ENCODE results near the gene CPE. TPM values are rescaled to one million over a fixed set of nuclear protein-coding genes. Genes with fewer than 3 reads are reported as not detected.

CPE gene
- total and polyA plus RNA-seq, 2 donors (not counting 3 experiments of a cell fraction or from before 2014, with no cell fraction given) = 2.7 to 9.2 TPM

DNA sequence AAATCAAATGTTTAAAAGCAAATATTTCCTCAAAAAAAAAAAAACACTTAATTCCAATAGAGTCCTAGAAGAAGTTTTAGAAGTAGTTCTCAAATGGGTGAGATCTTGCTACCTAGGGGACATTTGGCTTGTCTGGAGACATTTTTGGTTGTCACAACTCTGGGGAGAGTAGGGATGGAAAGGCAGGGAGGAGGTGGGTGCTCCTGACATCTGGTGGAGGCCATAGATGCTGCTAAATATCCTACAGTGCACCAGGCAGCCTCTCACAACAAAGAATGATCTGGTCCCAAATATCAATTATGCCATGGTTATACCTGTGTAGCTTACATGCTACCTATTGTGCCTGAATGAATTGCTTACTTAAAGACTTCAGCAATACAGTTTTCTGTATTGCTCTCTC is 46.8 kb downstream of the CPE start:
- H3K36me3 ChIP-seq (ENCODE audit: control insufficient read depth in 2 of 2, extremely low read depth in 1 of 2, insufficient read depth in 2 of 2, low read length in 2 of 2) = no peaks in the 10 kb centered on the region
- intact Hi-C loops (cut with micrococcal nuclease) = no loop called here
- no peak overlapping the region for H3K27ac ChIP-seq (ENCODE audit: insufficient read depth, low read depth, low read length)
- CTCF ChIA-PET = interaction anchor here (0.7 to 1.8 kb wide), 4 partner anchors 11 to 889 kb away, joined by 3 to 6 read pairs (median 4); no protein-coding TSS in a partner anchor
- no peaks in the 10 kb centered on the region for H3K79me2 ChIP-seq (ENCODE audit: control insufficient read depth, insufficient read depth, low read length)
- dilution Hi-C loops (cut with MboI; ENCODE audit: extremely low pct_ligation_motif_present, low sequenced_read_pairs) = no loop called here
- no peaks in the 10 kb centered on the region for H4K20me1 ChIP-seq (replicated peaks; ENCODE audit: control insufficient read depth, extremely low read depth, insufficient read depth, low read length)
- no TSS peak for BruUV-seq (replicated peaks)
- no peak overlapping the region for H2AFZ ChIP-seq (ENCODE audit: low read depth, low read length)
- POLR2A ChIA-PET = no interaction called here
- FAIRE-seq = no peak
- no peaks in the 10 kb centered on the region for H3K27me3 ChIP-seq (ENCODE audit: control insufficient read depth in 2 of 2, insufficient read depth in 2 of 2, low read length in 2 of 2)
- H3K9me3 ChIP-seq (replicated peaks; ENCODE audit: control insufficient read depth, insufficient read depth, low read length) = no peaks in the 10 kb centered on the region
- H3K4me2 ChIP-seq (ENCODE audit: insufficient read depth, low read length) = no peak overlapping the region
- H3K9ac ChIP-seq (replicated peaks; ENCODE audit: extremely low read depth, insufficient read depth, low read length) = no peak overlapping the region
- DNase-seq (ENCODE audit: low read depth, low spot score) = no peak
- TF ChIP-seq FOS (IDR thresholded peaks at IDR 0.05; ENCODE audit: borderline replicate concordance, insufficient read depth, low read length) (no peak), POLR2AphosphoS5 (IDR thresholded peaks at IDR 0.05; ENCODE audit: insufficient read depth, low read depth, low read length) (no peak), GATA2 (IDR thresholded peaks at IDR 0.05; ENCODE audit: insufficient read depth, insufficient read length, low read depth, low read length) (no peak), POLR2A (IDR thresholded peaks at IDR 0.05; ENCODE audit: low read depth, low read length) (no peak), EZH2 (IDR thresholded peaks at IDR 0.05; ENCODE audit: borderline replicate concordance, low read depth, low read length, severe bottlenecking) (no peak), MYC (IDR thresholded peaks at IDR 0.05; ENCODE audit: low read depth, low read length) (no peak), JUN (IDR thresholded peaks at IDR 0.05; ENCODE audit: borderline replicate concordance, insufficient read depth, insufficient read length, low read depth) (no peak)
- TF ChIP-seq, protein P1, sequence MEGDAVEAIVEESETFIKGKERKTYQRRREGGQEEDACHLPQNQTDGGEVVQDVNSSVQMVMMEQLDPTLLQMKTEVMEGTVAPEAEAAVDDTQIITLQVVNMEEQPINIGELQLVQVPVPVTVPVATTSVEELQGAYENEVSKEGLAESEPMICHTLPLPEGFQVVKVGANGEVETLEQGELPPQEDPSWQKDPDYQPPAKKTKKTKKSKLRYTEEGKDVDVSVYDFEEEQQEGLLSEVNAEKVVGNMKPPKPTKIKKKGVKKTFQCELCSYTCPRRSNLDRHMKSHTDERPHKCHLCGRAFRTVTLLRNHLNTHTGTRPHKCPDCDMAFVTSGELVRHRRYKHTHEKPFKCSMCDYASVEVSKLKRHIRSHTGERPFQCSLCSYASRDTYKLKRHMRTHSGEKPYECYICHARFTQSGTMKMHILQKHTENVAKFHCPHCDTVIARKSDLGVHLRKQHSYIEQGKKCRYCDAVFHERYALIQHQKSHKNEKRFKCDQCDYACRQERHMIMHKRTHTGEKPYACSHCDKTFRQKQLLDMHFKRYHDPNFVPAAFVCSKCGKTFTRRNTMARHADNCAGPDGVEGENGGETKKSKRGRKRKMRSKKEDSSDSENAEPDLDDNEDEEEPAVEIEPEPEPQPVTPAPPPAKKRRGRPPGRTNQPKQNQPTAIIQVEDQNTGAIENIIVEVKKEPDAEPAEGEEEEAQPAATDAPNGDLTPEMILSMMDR (IDR thresholded peaks at IDR 0.05; ENCODE audit: extremely low read depth in 1 of 2, insufficient read depth in 1 of 2, low read depth in 1 of 2, low read length in 2 of 2) = no peak
- TF ChIP-seq, protein P2, sequence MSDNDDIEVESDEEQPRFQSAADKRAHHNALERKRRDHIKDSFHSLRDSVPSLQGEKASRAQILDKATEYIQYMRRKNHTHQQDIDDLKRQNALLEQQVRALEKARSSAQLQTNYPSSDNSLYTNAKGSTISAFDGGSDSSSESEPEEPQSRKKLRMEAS (IDR thresholded peaks at IDR 0.05; ENCODE audit: insufficient read depth, insufficient read length) = no peak
- H3K4me1 ChIP-seq (ENCODE audit: control insufficient read depth, extremely low read depth, insufficient read depth, low read length) = no peaks in the 10 kb centered on the region
- H3K4me3 ChIP-seq (replicated peaks in 1 of 3; ENCODE audit: insufficient read depth in 1 of 3, low read depth in 1 of 3, low read length in 3 of 3) = no peak overlapping the region
- no peaks in the 10 kb centered on the region for H3K9me1 ChIP-seq (replicated peaks; ENCODE audit: control insufficient read depth, extremely low read depth, insufficient read depth, low read length)

Data from endothelial cell of umbilical vein (primary cell).